Stomach (tissue), 4 donors: Measurements from ENCODE around the gene USP12.

Experiments used
- CTCF ChIP-seq, 7 experiments: fragments of 450-650 bp in 4 of 7; fragments of 200-600 bp in 3 of 7; sonication (generic) in 3 of 7; IDR thresholded peaks; one replicate each; pipeline ENCODE4 v1.5.1; 2016 to 2019; ENCODE audit warnings: antibody characterized with exemption in 7 of 7, control low read depth in 2 of 7, mild to moderate bottlenecking in 1 of 7
- POLR2A ChIP-seq, 4 donors: fragments of 450-650 bp; IDR thresholded peaks; one replicate each; pipeline ENCODE4 v1.6.1; 2016; ENCODE audit warnings: antibody characterized with exemption in 4 of 4, control low read depth in 2 of 4, mild to moderate bottlenecking in 1 of 4, moderate library complexity in 1 of 4
- POLR2AphosphoS5 ChIP-seq, 3 donors: sonication (generic); formaldehyde crosslinking; IDR thresholded peaks; one replicate each; pipeline ENCODE4 v1.6.1; 2016; ENCODE audit warnings: antibody characterized with exemption in 3 of 3

GRCh38 chr13:27122036-27122435, 49.6 kb downstream of the USP12 start:
- TF ChIP-seq POLR2A (IDR thresholded peaks at IDR 0.05): no peak
- no peak for TF ChIP-seq CTCF (IDR thresholded peaks at IDR 0.05)
- TF ChIP-seq POLR2AphosphoS5 (IDR thresholded peaks at IDR 0.05): no peak
